NCI-H748 (cell line): ENCODE measurements around the gene MSLN.
A peak's percentile ranks its signal among the peaks of the same experiment; 100 is the strongest.

Experiments used
- DNase-seq: peaks from one replicate; lab custom pipeline; 2025; ENCODE audit not compliant: unreplicated experiment; lab: John Stamatoyannopoulos, UW

MSLN gene

GRCh38 chr16:801584-802363, 41.2 kb downstream of the MSLN start:
- no peak for DNase-seq

- DNase-seq = no peak
Measured at GRCh38 chr16:802461-802860, 41.9 kb downstream of the MSLN start.

- DNase-seq = no peak
Measured at GRCh38 chr16:802914-803753, 42.6 kb downstream of the MSLN start.

DNA sequence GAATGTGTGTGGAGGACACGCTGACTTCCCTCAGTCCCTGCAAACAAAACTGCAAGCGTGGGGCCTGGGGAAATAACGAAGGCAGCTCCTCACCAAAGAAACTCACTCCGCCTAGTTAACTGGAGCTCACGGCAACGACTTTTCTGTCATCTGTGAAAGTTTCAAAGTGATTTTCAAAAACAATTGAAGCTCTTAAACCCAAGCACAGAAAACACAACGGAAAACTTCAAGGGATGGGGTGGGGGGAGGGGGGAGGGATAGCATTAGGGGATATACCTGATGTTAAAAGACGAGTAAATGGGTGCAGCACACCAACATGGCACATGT, 43.2 kb downstream of the MSLN start:
- DNase-seq = no peak

DNA sequence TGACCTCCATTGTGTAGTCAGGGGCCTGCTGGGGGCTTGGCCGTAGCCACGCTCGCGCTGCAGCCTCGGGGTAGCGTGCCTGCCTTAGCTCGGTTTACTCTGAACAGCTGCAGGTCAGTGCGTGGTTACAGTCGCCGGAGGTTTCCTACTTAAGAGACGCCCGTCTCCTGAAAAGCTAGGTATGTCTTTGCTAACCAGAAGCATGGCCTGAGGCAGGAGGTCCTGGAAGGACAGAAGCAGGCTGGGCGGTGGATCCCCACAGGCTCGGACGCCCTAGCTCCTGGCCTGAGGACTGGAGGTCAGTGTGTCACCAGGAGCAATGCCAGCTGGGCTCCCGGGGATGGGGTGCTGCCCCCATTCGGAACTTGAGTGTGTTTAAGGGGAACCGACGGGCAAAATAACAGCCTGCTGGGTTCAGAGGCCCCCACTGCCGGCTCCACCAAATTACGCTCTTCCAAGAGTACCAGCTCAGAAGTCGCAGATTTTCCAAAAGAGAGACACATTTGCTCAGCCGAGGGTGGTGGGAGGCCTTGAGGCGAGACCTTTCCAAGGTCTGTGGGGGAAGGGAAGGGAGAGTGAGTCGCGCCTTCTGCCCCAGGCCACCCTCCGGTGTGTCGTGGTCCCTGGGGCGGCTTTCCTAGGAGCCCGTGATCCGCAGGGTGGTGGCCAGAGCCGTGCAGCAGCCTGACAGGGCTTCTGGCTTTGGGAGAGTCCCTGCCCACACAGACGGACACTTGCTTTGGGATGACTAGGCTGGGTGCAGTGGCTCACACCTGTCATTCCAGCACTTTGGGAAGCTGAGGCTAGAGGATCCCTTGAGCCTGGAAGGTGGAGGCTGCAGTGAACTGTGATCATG, 43.9 kb downstream of the MSLN start:
- no peak for DNase-seq

DNA sequence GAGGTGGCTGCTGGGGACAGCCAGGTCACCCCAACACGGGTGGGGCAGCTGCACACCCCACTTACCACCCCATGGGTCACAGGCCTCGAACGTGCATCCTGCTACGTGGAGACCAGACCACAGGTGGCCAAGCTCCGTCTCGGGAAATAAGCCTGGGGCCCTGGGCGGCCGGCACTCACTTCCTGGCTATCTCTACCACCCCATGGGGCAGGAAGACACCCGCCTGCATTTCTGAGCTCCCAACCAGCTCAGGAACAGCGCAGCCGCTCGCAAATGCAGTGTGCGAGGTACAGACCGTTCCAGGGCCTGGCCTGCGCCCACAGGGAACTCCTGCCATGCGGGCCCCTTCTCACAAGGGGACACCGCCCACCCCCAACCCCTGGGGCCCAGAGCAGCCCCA, 44.9 kb downstream of the MSLN start:
- DNase-seq = no peak

DNA sequence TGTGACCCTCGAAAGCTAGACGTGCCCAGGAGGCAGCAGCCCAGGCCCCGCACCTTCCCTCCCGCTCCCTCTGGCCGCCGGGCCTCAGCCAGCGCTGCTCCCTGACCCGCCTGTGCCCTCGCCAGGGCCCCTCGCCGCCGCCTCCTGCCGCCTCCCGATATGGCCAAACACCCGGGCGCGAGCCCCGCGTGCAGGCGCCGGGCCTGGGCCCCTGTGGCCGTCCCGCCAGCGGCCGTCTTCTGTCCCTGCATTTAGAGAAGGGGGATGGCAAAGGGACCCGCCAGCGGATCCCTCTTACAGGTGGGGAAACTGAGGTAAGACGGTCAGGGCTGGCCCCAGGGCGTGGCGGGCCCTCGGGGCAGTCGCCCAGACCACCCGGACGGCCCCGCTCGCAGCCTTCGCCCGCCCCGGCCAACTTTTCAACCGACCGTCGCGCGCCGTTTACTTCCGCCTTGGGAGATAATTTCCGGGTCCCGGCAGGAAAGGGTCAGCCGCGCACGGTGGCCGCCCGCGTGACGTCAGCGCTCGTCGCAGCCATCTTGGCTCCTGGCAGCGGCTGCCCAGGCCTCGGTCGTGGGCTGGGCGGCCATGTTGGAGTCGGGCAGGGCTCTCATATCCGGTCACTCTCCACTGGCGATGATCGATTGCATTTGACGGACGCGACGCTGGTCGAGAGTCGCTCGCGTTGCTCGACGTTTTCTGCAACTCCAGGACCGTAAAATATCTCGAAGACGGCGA, 47.0 kb downstream of the MSLN start:
- no peak for DNase-seq

GRCh38 chr16:808085-808386, 47.5 kb downstream of the MSLN start:
- DNase-seq = no peak

DNA sequence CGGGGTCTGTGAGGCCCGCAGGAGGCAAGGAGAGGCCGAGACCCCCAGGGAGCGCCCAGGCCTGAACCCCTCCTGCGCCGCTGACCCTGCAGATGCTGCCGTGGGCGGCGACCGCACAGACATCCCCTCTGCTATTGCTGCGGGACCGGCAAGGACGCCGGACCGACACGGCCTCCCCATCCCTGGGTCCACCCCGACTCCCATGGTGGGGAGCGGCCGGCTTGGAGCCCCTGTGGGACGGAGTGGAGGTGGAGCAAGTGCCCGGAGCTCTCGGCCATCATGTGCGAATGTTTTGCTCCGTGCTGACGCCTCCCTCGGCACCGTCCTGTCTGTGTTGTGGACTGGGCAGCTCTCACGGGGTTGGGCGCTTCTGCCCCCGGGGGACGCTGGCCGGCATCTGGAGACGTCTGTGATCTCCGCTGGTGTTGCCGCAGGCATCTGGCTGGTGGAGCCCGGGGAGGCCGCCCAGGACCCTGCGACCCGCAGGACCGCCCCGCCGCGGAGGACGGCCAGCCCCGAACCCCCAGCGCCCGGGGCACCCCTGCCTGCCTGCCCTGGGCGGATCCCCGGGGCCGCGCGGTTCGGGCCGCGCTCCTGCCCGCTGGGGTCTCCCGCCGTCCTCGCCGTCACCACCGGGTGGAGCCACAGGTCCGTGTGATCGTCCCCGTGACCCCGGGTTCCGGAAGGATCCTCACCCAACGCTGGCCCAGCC, 52.8 kb downstream of the MSLN start:
- DNase-seq = peak; percentile 13

DNA sequence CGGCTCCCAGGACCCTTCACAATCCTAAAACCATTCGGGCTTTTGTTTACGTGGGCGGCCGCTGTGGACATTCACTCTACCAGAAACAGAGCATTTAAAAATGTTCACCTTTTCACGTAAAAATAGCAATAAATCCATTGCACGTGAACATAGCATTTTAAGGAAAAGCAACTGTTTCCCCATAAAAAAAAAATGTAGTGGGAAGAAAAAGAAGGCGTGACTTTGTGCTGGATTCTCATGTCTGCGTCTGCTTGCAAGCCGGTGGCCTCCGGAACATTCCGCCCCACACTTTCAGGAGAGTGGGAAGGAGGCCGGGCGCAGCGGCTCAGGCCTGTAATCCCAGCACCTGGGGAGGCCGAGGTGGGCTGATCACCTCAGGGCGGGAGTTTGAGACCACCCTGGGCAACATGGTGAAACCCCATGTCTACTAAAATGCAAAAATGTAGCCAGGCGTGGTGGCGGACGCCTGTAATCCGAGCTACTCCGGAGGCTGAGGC, 53.4 kb downstream of the MSLN start:
- no peak for DNase-seq

- no peak for DNase-seq
Measured at GRCh38 chr16:814974-815373, 54.4 kb downstream of the MSLN start.

DNA sequence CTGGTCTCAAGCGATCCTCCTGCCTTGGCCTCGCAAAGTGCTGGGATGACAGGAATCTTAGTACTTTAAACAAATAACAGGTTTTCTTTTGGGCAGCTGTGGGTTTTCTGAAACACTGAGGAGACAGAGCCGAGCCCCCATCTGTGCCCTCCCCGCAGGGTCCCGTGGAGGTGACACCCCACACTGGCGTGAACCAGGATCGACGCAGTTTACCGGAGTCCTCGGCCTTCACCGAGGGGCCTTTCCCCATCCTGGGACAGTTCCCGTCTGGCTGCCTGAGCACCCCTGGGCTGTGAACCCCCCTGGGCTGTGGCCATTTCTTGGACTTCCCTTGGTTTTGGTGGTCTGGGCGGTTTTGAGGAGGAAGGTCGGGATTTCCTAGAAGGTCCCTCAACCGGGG, 55.3 kb downstream of the MSLN start:
- no peak for DNase-seq

GRCh38 chr16:817001-817906, 56.7 kb downstream of the MSLN start:
- DNase-seq = no peak

GRCh38 chr16:818132-818531, 57.6 kb downstream of the MSLN start:
- DNase-seq = no peak
